HFFc6 (cell line): Measurements from ENCODE around the gene ETFB. TPM values are rescaled to one million over a fixed set of nuclear protein-coding genes. Genes with fewer than 3 reads are reported as not detected.

ENCODE experiments used
- DNase-seq: peaks from one replicate; pipeline ENCODE4 v3.0.0-alpha.2; 2018
- H3K27ac Mint-ChIP-seq: 2 replicates; pipeline ENCODE4 v1.8.0; 2020; ENCODE audit warnings: mild to moderate bottlenecking, mixed read lengths
- H3K27me3 Mint-ChIP-seq: 2 replicates; pipeline ENCODE4 v1.8.0; 2021; ENCODE audit warnings: mild to moderate bottlenecking, moderate library complexity, mixed read lengths; ENCODE audit not compliant: insufficient read depth
- H3K36me3 Mint-ChIP-seq: 2 replicates; pipeline ENCODE4 v1.8.0; 2021; ENCODE audit warnings: low read depth, mixed read lengths
- H3K4me1 Mint-ChIP-seq: 2 replicates; pipeline ENCODE4 v1.8.0; 2020; ENCODE audit warnings: low read depth, mixed read lengths
- H3K4me3 Mint-ChIP-seq: 2 replicates; pipeline ENCODE4 v1.8.0; 2020; ENCODE audit warnings: mild to moderate bottlenecking, moderate library complexity, mixed read lengths
- H3K9me3 Mint-ChIP-seq: 2 replicates; pipeline ENCODE4 v1.8.0; 2020; ENCODE audit warnings: mild to moderate bottlenecking, mixed read lengths
- total RNA-seq, 6 experiments: library from RNA; stranded (reverse); fragmentation: NEBNext Ultra II Directional; extraction: Animal tissue kit (Norgen Biotek cat#: 25700); gene quantifications; 2 replicates in 1 of 6; 3 replicates in 5 of 6; pipeline ENCODE4 v1.2.3, GENCODE V29; 2021
- TF ChIP-seq, protein P1 (sequence below): fragments of 200-600 bp; sonication (generic); IDR thresholded peaks from 2 replicates; pipeline ENCODE4 v1.5.0; 2021; ENCODE audit warnings: antibody characterized with exemption, mild to moderate bottlenecking

The ETFB gene
- total RNA-seq, 6 experiments from 2014 or later, result 109 to 157 (median 132) TPM

- Mint-ChIP-seq H3K27ac (no peak overlapping the region), H3K27me3 (peaks cover 2% of the 10 kb centered on the region; the same call in 1 of the 2 replicates), H3K4me1 (no peaks in the 10 kb centered on the region), H3K36me3 (peaks cover 12% of the 10 kb centered on the region), H3K4me3 (no peak overlapping the region), H3K9me3 (peaks cover 22% of the 10 kb centered on the region)
- no peak for DNase-seq
- TF ChIP-seq, protein P1, sequence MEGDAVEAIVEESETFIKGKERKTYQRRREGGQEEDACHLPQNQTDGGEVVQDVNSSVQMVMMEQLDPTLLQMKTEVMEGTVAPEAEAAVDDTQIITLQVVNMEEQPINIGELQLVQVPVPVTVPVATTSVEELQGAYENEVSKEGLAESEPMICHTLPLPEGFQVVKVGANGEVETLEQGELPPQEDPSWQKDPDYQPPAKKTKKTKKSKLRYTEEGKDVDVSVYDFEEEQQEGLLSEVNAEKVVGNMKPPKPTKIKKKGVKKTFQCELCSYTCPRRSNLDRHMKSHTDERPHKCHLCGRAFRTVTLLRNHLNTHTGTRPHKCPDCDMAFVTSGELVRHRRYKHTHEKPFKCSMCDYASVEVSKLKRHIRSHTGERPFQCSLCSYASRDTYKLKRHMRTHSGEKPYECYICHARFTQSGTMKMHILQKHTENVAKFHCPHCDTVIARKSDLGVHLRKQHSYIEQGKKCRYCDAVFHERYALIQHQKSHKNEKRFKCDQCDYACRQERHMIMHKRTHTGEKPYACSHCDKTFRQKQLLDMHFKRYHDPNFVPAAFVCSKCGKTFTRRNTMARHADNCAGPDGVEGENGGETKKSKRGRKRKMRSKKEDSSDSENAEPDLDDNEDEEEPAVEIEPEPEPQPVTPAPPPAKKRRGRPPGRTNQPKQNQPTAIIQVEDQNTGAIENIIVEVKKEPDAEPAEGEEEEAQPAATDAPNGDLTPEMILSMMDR, result no peak
These were observed 34.5 kb downstream of the ETFB start for GRCh38 chr19:51331716-51332115.

DNA sequence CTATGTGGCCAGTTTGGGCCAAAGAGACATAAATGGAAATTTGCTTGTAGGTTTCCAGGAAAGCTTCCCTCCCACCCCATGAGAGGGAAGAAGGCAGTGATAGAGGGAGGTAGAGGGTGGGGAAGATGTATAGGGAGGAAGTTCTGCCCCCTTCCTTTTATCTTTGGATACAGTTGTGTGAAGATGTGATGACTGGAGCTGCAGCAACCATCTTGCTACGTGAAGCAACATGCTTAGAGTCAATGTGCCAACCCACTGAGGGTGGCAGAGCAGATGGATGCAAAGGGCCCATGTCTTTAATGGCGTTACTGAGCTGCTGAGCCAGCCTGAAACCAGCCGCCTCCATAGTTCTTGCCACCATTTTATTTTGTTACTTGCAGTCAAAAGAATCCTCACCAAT, 35.0 kb downstream of the ETFB start:
- TF ChIP-seq, protein P1, result no peak
- H3K27ac Mint-ChIP-seq, result no peak overlapping the region
- peaks cover 12% of the 10 kb centered on the region for H3K36me3 Mint-ChIP-seq
- H3K4me3 Mint-ChIP-seq, result no peak overlapping the region
- DNase-seq, result no peak
- peaks cover 22% of the 10 kb centered on the region for H3K9me3 Mint-ChIP-seq
- peaks cover 2% of the 10 kb centered on the region; the same call in 1 of the 2 replicates for H3K27me3 Mint-ChIP-seq
- no peaks in the 10 kb centered on the region for H3K4me1 Mint-ChIP-seq

- peaks cover 12% of the 10 kb centered on the region for H3K36me3 Mint-ChIP-seq
- no peak overlapping the region for H3K27ac Mint-ChIP-seq
These were observed 35.8 kb downstream of the ETFB start for GRCh38 chr19:51330366-51330765.

GRCh38 chr19:51329411-51329810, 36.8 kb downstream of the ETFB start:
- no peak for DNase-seq
- H3K27ac Mint-ChIP-seq, result no peak overlapping the region
- peaks cover 12% of the 10 kb centered on the region for H3K36me3 Mint-ChIP-seq
- peaks cover 2% of the 10 kb centered on the region; the same call in 1 of the 2 replicates for H3K27me3 Mint-ChIP-seq
- H3K9me3 Mint-ChIP-seq, result peaks cover 31% of the 10 kb centered on the region
- TF ChIP-seq, protein P1, result no peak
- no peak overlapping the region for H3K4me3 Mint-ChIP-seq
- H3K4me1 Mint-ChIP-seq, result no peaks in the 10 kb centered on the region

More at GRCh38 chr19:51330366-51330765, 35.8 kb downstream of the ETFB start:
- H3K4me3 Mint-ChIP-seq, result no peak overlapping the region
- DNase-seq, result no peak
- TF ChIP-seq, protein P1, result no peak
- H3K9me3 Mint-ChIP-seq, result peaks cover 30% of the 10 kb centered on the region
- peaks cover 2% of the 10 kb centered on the region; the same call in 1 of the 2 replicates for H3K27me3 Mint-ChIP-seq
- no peaks in the 10 kb centered on the region for H3K4me1 Mint-ChIP-seq

GRCh38 chr19:51327066-51328001, 38.9 kb downstream of the ETFB start:
- Mint-ChIP-seq H3K4me1 (no peaks in the 10 kb centered on the region), H3K27me3 (peaks cover 7% of the 10 kb centered on the region; the same call in 1 of the 2 replicates), H3K9me3 (peaks cover 35% of the 10 kb centered on the region), H3K36me3 (peaks cover 12% of the 10 kb centered on the region), H3K4me3 (no peak overlapping the region), H3K27ac (no peak overlapping the region)
- no peak for DNase-seq
- TF ChIP-seq, protein P1, result no peak
